ENCODE data around the gene CCT5. TPM values are rescaled to one million over a fixed set of nuclear protein-coding genes. Genes with fewer than 3 reads are reported as not detected.

The CCT5 gene
- total and polyA plus RNA-seq, 10 of the 15 experiments (the other 5 are each of a cell fraction or from before 2014, with no cell fraction given), result 376 to 637 (median 543) TPM

DNA sequence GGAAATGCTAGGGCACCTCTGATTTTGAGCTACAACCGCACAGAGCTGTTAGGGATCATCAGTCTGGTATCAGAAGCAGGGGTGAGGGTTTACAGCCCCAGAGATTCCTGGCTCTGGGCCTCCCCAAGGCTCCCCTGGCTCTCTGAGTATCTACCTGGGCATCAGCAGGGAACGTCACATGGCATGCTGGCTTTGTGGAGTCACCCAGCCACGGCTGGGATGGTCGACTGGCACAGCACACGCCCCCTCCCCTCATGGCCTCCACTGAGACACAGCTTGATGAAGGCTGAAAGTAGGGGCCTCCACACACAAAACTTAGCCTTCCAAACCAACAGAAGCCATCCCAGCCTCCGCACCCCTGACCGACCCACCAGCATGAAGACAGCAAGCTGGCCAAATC, 17.1 kb upstream of the CCT5 start (continued):
- TF ChIP-seq SMAD5 (IDR thresholded peaks at IDR 0.05; ENCODE audit: low read depth) (no peak), RAD21 (IDR thresholded peaks at IDR 0.05; ENCODE audit: insufficient read depth, low read depth, low read length) (no peak), YY1 (IDR thresholded peaks at IDR 0.05; ENCODE audit: low read depth, low read length) (no peak), SRF (IDR thresholded peaks at IDR 0.05; ENCODE audit: low read depth in 2 of 2, low read length in 2 of 2) (no peak), RELA (IDR thresholded peaks at IDR 0.05; ENCODE audit: borderline replicate concordance, partially characterized antibody) (no peak), FOXM1 (IDR thresholded peaks at IDR 0.05; ENCODE audit: low read depth, low read length) (no peak), KLF5 (IDR thresholded peaks at IDR 0.05; ENCODE audit: partially characterized antibody) (no peak)
- TF ChIP-seq, protein P1, sequence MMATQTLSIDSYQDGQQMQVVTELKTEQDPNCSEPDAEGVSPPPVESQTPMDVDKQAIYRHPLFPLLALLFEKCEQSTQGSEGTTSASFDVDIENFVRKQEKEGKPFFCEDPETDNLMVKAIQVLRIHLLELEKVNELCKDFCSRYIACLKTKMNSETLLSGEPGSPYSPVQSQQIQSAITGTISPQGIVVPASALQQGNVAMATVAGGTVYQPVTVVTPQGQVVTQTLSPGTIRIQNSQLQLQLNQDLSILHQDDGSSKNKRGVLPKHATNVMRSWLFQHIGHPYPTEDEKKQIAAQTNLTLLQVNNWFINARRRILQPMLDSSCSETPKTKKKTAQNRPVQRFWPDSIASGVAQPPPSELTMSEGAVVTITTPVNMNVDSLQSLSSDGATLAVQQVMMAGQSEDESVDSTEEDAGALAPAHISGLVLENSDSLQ (IDR thresholded peaks at IDR 0.05), result no peak
- TF ChIP-seq, protein P2, sequence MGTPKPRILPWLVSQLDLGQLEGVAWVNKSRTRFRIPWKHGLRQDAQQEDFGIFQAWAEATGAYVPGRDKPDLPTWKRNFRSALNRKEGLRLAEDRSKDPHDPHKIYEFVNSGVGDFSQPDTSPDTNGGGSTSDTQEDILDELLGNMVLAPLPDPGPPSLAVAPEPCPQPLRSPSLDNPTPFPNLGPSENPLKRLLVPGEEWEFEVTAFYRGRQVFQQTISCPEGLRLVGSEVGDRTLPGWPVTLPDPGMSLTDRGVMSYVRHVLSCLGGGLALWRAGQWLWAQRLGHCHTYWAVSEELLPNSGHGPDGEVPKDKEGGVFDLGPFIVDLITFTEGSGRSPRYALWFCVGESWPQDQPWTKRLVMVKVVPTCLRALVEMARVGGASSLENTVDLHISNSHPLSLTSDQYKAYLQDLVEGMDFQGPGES (IDR thresholded peaks at IDR 0.05), result no peak

DNA sequence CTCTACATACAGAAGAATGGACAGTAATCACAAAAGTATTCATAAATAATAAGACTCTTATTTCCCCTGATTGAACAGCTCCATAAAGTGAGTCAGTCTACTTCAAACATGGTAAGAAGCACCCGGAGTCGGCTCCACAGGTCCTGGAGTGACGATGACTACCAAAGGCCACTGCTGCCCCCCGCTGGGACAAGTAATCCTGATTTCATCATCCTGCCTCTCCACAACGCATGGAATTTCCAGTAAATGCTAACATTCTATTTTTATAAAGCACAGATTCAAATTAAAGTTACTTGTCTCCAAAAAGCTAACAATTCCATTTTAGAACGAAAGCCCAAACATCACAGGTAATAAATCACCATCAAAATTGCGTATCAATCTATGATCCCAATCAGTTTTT, 16.6 kb upstream of the CCT5 start:
- Histone ChIP-seq H3K4me2 (ENCODE audit: control insufficient read depth, insufficient read depth) (no peak overlapping the region), H3K4me1 (ENCODE audit: control insufficient read depth, insufficient read depth, low read length) (no peaks in the 10 kb centered on the region), H4K20me1 (ENCODE audit: control insufficient read depth, insufficient read depth) (no peaks in the 10 kb centered on the region), H3K27me3 (replicated peaks in 1 of 2; ENCODE audit: control insufficient read depth in 2 of 2, insufficient read depth in 2 of 2, low read length in 1 of 2) (no peaks in the 10 kb centered on the region), H3K4me3 (no peak overlapping the region), H3K9ac (ENCODE audit: control insufficient read depth, insufficient read depth, low read length) (no peak overlapping the region), H3K27ac (ENCODE audit: control insufficient read depth, insufficient read depth) (no peak overlapping the region), H3K36me3 (ENCODE audit: control insufficient read depth in 2 of 2, insufficient read depth in 2 of 2, low read length in 1 of 2) (peaks cover 0 to 2% of the 10 kb centered on the region in 2 experiments; a peak in 2 of 4 replicates), H2AFZ (ENCODE audit: control insufficient read depth, low read depth, low read length) (no peak overlapping the region), H3K9me3 (replicated peaks; ENCODE audit: control insufficient read depth, insufficient read depth, low read length) (no peaks in the 10 kb centered on the region), H3K79me2 (ENCODE audit: control insufficient read depth, insufficient read depth, low read length) (no peaks in the 10 kb centered on the region)
- no peak for FAIRE-seq
- 90% methylated on average over 7 of the region's 7 CpGs for WGBS (ENCODE audit: insufficient coverage, insufficient replicate concordance, low lambda C conversion rate, missing lambda C conversion rate)
- intact Hi-C loops (cut with micrococcal nuclease; ENCODE audit: unreplicated experiment), result no loop called here
- CTCF ChIA-PET, result no interaction called here
- BruUV-seq (replicated peaks), result no TSS peak
- SMC1A ChIA-PET (ENCODE audit: uncharacterized antibody, unreplicated experiment), result interaction anchor here (1.3 kb wide), 1 partner anchor 8 kb away, joined by 4 read pairs; no protein-coding TSS in a partner anchor
- RAD21 ChIA-PET (ENCODE audit: unreplicated experiment), result no interaction called here
- ATAC-seq, result no peak
- no peak for DNase-seq (ENCODE audit: low read depth, low spot score)
- in situ Hi-C loops (cut with MboI), result no loop called here
- TF ChIP-seq CBX5 (IDR thresholded peaks at IDR 0.05; ENCODE audit: low read depth), result no peak
- TF ChIP-seq CTCF (IDR thresholded peaks at IDR 0.05 in 2 of 3, conservative IDR thresholded peaks at IDR 0.05 in 1 of 3; ENCODE audit: control insufficient read depth in 2 of 3, extremely low read depth in 1 of 3, insufficient read depth in 1 of 3, low read depth in 3 of 3, low read length in 3 of 3), result 0 out of 6 replicates have a peak, but pooled peaks of 1 of the 3 experiments have one; percentile 2
- POLR2A ChIA-PET, result no interaction called here

Measured in GM12878 (cell line).